HuH-7 (cell line): ENCODE data around the gene COL23A1.

Experiments
- DNase-seq: peaks from one replicate; pipeline ENCODE4 v3.0.0; 2011; ENCODE audit warnings: low spot score

Gene COL23A1

DNA sequence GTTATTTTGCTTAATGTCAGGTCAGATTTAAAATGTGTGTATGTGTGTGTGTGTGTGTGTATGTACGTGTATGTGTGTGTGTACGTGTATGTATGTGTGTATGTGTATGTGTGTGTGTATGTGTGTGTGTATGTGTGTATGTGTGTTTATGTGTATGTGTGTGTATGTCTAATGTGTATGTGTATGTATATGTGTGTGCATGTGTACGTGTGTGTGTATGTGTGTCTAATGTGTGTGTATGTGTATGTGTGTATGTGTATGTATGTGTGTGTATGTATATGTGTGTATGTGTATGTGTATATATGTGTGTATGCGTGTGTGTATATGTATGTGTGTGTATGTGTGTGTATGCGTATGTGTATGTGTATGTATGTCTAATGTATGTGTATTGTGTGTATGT is 232.5 kb downstream of the COL23A1 start:
- no peak for DNase-seq

DNA sequence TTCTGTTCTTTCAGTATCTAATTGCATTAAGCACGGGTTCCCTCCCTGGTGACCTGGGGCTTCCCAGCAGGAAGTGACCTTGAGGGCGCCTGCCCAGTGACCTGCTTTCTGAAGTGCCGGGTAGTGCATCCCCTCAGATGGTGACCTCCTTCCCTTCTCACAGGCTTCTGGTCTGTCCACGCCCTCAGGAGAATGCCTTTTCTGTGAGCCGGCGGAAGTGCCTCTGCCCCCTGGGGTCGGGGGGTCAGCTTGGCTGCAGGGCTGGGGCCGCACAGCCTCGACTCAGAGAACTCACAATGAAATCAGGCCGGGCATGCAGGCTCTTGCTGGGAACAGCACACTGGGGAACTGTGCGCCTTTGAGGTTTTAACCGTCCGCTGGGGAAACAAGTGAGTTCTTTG is 233.1 kb downstream of the COL23A1 start:
- no peak for DNase-seq

DNA sequence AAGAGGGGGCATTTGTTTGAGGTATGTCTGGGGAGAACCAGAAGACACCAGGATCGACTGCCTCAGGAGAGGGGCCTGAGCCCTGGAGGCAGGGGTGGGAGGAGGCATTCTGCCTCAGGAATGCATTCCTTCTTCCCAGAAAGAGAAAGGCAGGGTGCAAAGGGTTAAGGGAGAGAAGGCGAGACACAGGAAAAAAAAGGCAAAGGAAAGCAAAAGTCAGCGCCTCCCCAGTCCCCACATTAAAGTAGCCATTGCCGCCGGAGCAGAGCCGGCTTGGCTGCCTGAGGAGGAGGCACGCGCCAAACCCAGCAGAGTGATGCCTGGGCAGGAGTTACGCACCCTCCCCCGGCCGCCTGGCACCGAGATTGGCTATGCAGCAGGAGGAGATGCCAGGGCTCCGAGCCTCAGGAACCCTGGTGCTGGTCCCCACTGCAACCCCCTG is 233.7 kb downstream of the COL23A1 start:
- no peak for DNase-seq

GRCh38 chr5:178355671-178356070 is 234.5 kb downstream of the COL23A1 start:
- no peak for DNase-seq

DNA sequence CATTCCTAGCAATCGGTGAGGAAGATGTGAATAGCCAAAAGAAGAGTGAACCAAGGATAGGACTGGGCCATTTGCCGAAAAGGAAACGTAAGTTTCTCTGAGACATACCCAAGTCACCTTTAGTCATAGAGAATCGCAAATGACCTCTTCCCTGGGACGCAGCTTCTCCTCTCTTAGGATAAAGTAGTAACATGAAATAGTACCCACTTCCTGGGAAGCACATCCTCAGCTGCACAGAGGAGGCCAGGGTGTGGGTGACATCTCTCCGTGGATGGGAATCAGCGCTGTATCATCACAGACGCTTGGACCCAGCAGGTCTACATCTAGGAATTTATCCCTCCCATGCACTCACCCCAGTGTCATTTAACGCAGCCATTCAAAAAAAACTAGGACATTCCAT is 236.7 kb downstream of the COL23A1 start:
- DNase-seq = no peak

- no peak for DNase-seq
Measured at GRCh38 chr5:178352035-178352349, 238.2 kb downstream of the COL23A1 start.

DNA sequence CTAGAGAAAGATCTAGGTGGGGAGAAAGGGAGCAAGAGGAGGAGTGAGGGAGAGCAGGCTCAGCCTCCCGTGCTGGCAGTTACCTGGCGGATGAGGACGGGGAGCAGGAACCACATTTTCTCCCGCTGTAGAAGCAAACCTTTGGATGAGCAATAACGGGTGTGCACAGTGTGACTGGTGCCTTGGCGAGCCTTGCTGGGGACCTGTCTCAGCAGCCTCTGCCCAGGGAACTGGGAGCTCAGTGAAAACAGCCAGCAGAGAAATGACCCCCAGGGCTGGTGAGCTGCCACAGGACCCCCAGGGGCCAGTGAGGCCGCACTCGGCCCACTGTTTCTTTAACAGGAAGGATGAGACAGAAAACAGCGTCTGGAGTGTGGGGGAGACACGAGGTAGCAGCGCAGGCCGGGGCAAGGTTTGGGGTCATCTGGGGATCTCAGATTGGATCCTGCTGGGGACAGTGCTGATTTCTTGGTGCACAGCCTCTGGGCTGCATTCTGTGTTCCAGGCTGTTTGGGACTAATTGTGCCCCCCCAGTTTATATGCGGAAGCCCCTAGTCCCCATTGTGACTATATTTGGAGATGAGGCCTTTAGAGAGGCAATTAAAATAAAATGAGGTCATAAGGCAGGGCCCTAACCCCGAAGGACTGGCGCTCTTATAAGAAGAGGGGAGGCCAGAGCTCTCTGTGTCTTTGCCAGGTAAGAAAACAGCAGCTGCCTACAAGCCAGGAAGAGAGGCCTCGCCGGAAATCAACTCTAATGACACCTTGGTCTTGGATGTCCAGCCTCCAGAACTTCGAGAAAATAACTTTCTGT is 238.8 kb downstream of the COL23A1 start:
- DNase-seq = no peak

DNA sequence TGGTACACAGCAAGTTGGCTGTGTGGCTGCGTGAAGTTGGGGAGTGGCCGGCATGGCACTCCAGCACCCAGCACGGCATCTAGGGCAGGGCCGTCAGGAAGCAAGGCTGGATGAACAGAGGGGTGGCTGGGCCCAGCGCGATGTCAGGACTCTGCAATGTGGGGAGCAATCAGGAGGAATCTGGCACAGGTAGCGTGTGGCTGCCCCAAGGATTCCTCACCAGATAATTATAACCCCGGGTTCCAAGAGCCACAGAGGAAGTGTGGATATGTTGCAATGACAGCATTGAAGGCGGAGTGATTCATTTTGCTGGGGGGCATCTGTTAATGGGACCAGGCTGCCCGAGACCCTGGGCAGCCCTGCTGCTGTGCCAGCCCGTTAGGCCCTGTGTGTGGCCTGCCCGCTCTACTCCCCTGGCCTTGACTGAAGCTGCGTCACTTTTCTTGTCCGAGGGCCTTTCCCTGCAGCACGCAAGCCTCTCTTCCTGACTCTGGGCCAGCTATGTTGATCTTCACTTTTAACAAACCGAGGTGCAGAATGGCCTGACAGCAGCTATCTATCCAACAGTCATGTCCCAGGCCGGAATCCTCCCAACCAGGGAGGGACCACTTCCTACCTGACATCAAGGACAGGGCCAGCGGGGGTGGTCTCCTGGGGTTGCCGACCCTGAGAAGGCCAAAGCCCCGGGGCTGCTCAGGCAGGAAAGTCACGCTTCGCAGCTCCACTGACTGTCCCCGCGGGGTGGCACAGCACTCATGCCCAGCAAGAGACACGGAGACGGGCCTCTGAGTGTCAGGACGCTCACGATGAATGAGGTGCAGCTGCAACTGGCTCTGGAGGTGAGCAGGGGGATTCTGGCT is 239.6 kb downstream of the COL23A1 start:
- DNase-seq = no peak

- DNase-seq = no peak
Measured at GRCh38 chr5:178349625-178350353, 240.4 kb downstream of the COL23A1 start.

DNA sequence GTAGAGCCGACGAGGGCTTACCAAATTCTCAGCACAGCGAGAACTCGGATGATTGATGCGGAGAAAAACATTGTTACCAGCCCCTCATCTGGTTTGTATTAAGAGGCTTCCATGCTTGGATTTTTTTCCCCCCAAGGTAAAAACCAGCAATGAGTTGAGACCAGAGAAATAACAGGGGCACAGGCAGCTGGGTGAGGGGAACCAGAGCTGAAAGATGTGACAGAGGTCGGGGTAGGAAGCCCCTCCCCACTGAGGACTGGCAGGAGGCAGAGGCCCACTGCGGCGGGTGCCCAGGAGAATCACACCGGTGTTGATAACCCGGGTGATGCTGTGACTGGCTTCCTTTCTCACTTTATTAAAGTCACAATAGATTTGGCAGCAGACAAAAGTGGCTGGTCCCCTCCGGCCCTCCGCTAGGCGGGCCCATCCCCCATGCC is 241.1 kb downstream of the COL23A1 start:
- no peak for DNase-seq

- DNase-seq = no peak
Measured at GRCh38 chr5:178348356-178349074, 241.7 kb downstream of the COL23A1 start.

DNA sequence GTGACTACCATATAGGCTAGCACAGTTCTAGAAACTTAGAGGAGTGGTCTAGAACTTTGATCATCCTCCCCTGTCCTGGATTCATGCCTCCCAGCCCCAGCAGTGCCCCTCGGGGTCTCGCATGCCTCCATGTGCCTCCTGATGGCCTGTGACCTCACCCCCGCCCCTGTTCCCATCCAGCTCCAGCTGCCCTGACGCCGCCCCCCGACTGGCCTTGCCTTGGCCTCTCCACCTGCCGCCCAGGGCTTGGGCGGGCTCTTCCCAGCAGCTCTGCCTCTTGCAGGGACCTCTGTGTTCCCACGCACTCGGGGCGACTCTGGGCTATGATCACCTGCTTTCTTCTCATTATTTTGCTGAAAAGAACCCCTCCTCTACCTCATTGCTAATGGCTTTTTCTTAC is 242.2 kb downstream of the COL23A1 start:
- DNase-seq = no peak

DNA sequence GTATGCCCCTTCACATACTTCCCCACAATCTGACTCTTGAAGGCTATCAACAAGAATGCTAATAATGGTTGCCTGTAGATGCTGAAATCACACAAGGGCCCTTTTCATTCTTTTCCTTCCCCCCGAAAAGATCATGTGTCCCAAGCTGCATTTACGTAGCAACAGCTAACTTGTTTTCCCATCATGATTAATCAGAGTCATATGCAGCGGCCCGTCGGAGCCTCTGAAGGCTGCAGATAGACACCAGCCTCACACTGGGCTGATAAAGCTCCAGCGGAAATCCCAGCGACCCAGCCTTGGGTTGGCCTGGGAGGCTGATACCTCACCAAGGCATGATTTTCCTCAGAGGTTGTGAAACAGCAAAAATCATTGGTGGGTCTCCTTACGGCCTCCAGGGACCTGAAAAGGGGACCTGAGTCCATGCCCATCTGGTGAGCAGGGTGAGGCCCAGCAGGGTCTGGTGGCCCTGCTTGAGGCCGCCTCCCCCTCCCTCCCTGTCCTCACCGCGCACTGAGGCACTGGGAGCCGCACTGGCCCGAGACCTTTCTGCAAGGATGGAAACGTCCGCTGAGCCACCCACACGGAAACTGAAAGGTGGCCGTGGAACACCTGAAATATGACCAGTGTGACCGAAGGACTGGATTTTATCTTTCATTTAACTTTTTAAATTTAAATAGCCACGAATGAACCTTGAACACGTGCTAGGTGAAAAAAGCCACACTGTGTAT is 243.4 kb downstream of the COL23A1 start:
- no peak for DNase-seq

- no peak for DNase-seq
Measured at GRCh38 chr5:178343306-178343705, 246.9 kb downstream of the COL23A1 start.

- no peak for DNase-seq
Measured at GRCh38 chr5:178341851-178342140, 248.4 kb downstream of the COL23A1 start.

GRCh38 chr5:178341091-178341850 is 248.9 kb downstream of the COL23A1 start:
- no peak for DNase-seq

GRCh38 chr5:178340637-178341036 is 249.6 kb downstream of the COL23A1 start:
- DNase-seq = no peak

DNA sequence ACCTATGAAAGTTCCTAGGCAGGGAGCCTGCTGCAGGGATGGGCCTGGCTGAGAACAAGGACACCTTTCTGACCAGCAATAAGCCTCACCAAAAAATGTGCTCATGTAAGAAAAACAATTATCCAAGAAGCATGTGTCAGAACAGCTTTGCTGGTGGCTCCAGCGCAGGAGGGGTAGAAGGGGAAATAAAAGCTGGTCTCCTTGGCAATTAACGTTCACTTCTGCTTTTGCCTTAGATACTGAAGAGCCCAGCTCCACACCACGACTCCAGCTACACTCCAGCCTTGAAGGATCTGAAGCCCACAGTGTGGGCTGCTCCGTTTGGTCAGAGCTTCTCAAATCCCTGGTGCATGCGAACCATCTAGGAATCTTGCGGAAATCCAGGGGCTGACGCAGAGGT is 250.0 kb downstream of the COL23A1 start:
- DNase-seq = no peak

GRCh38 chr5:178339272-178339671 is 250.9 kb downstream of the COL23A1 start:
- DNase-seq = no peak

GRCh38 chr5:178338750-178339144 is 251.4 kb downstream of the COL23A1 start:
- no peak for DNase-seq
